Keratinocyte (primary cell): ENCODE results near the gene ZNF570. TPM values are rescaled to one million over a fixed set of nuclear protein-coding genes. Genes with fewer than 3 reads are reported as not detected.

Experiments
- DNase-seq: peaks from one replicate; pipeline ENCODE4 v3.0.0-alpha.2; 2011; ENCODE audit warnings: low read depth, missing footprints, low spot score
- FAIRE-seq: peaks from 2 replicates; lab custom pipeline; 2011; peaks lifted over from hg19 to GRCh38; lab: Jason Lieb, UNC
- H2AFZ ChIP-seq: 2 replicates; pipeline ENCODE4 v1.6.0; 2012; ENCODE audit warnings: low read length, control low read depth, inconsistent platforms; ENCODE audit not compliant: control insufficient read depth
- H3K27ac ChIP-seq: 2 replicates; pipeline ENCODE4 v1.5.1; 2011; ENCODE audit warnings: low read length; ENCODE audit not compliant: control insufficient read depth, insufficient read depth
- H3K27me3 ChIP-seq: 3 replicates; pipeline ENCODE4 v1.6.0; 2011; ENCODE audit warnings: low read length; ENCODE audit not compliant: control insufficient read depth, insufficient read depth; ENCODE audit errors: extremely low read depth
- H3K36me3 ChIP-seq, 2 experiments: 2 replicates in 1 of 2; 3 replicates in 1 of 2; pipeline ENCODE4 v1.5.1; 2011; ENCODE audit warnings: low read length in 2 of 2, mild to moderate bottlenecking in 1 of 2; ENCODE audit not compliant: control insufficient read depth in 2 of 2, insufficient read depth in 2 of 2; ENCODE audit errors: extremely low read depth in 1 of 2
- H3K4me1 ChIP-seq: 3 replicates; pipeline ENCODE4 v1.5.1; 2011; ENCODE audit warnings: low read length; ENCODE audit not compliant: control insufficient read depth, insufficient read depth; ENCODE audit errors: extremely low read depth
- H3K4me2 ChIP-seq: 3 replicates; pipeline ENCODE4 v1.6.0; 2011; ENCODE audit warnings: low read depth, low read length; ENCODE audit not compliant: control insufficient read depth, insufficient read depth; ENCODE audit errors: extremely low read depth
- H3K4me3 ChIP-seq, 3 experiments: fragments of 200-600 bp in 1 of 3; sonication (generic) in 1 of 3; 2 replicates in 2 of 3; 3 replicates in 1 of 3; pipeline ENCODE4 v1.5.1; 2011 to 2016; ENCODE audit warnings: low read length in 3 of 3, mild to moderate bottlenecking in 3 of 3, control low read depth in 2 of 3, inconsistent platforms in 1 of 3, low read depth in 1 of 3, mixed read lengths in 1 of 3, mixed run types in 1 of 3, moderate library complexity in 1 of 3; ENCODE audit not compliant: control insufficient read depth in 2 of 3, insufficient read depth in 2 of 3; ENCODE audit errors: extremely low read depth in 1 of 3
- H3K79me2 ChIP-seq: 2 replicates; pipeline ENCODE4 v1.6.0; 2012; ENCODE audit warnings: low read length; ENCODE audit not compliant: control insufficient read depth, insufficient read depth
- H3K9ac ChIP-seq: 3 replicates; pipeline ENCODE4 v1.6.0; 2011; ENCODE audit warnings: low read length; ENCODE audit not compliant: control insufficient read depth, insufficient read depth; ENCODE audit errors: extremely low read depth
- H3K9me1 ChIP-seq: 3 replicates; pipeline ENCODE4 v1.6.0; 2011; ENCODE audit warnings: low read length; ENCODE audit not compliant: control insufficient read depth, insufficient read depth; ENCODE audit errors: extremely low read depth
- H3K9me3 ChIP-seq: 2 replicates; pipeline ENCODE4 v1.5.1; 2012; ENCODE audit warnings: low read depth, low read length; ENCODE audit not compliant: control insufficient read depth
- H4K20me1 ChIP-seq: 3 replicates; pipeline ENCODE4 v1.6.0; 2011; ENCODE audit warnings: low read length; ENCODE audit not compliant: control insufficient read depth, insufficient read depth; ENCODE audit errors: extremely low read depth
- CTCF ChIP-seq, 3 experiments: IDR thresholded peaks in 1 of 3; conservative IDR thresholded peaks in 1 of 3; optimal IDR thresholded peaks in 1 of 3; 2 replicates in 2 of 3; 3 replicates in 1 of 3; pipeline versions ENCODE3 to v1.5.1; 2011; ENCODE audit warnings: low read length in 3 of 3, mild to moderate bottlenecking in 3 of 3, moderate library complexity in 2 of 3, control low read depth in 1 of 3, inconsistent platforms in 1 of 3; ENCODE audit not compliant: insufficient read depth in 2 of 3; ENCODE audit errors: extremely low read depth in 1 of 3
- EZH2 ChIP-seq: IDR thresholded peaks from one replicate; pipeline ENCODE4 v1.6.1; 2012; ENCODE audit warnings: inconsistent platforms, mild to moderate bottlenecking, low read length, moderate library complexity
- dilution Hi-C: fragments of 300-500 bp; cut with MboI; formaldehyde crosslinking; loops from one replicate; pipeline ENCODE4 v1.7.0; 2020; ENCODE audit warnings: low sequenced_read_pairs; ENCODE audit not compliant: extremely low pct_ligation_motif_present
- polyA plus RNA-seq, 5 experiments: library from polyadenylated mRNA; depleted of rRNA in 3 of 5; stranded (reverse) in 3 of 5; stranded (forward) in 1 of 5; unstranded in 1 of 5; fragments of >200 nt; gene quantifications; 1 replicate in 1 of 5; 2 replicates in 3 of 5; 3 replicates in 1 of 5; pipeline versions ENCODE4 v1.2.1 to v1.2.3, GENCODE V29; 2011 to 2012; ENCODE audit warnings: missing spikeins in 2 of 5, low read depth in 1 of 5, low replicate concordance in 1 of 5

ZNF570 gene
- polyA plus RNA-seq, 1 donor (not counting 4 experiments of a cell fraction or from before 2014, with no cell fraction given), result 2.9 TPM

- no peaks in the 10 kb centered on the region for H3K9me1 ChIP-seq
- dilution Hi-C loops, result no loop called here
- DNase-seq (no peak), FAIRE-seq (no peak)
- peak overlapping the region; percentile 81 to 91 (median 88) for H3K4me3 ChIP-seq
- peaks cover 6% of the 10 kb centered on the region for H3K4me1 ChIP-seq
- peak overlapping the region; percentile 78 for H3K4me2 ChIP-seq
- peaks cover 5% of the 10 kb centered on the region for H3K79me2 ChIP-seq
- peaks cover 0 to 4% of the 10 kb centered on the region in 2 experiments for H3K36me3 ChIP-seq
- peak overlapping the region; percentile 29 for H3K27ac ChIP-seq
- H4K20me1 ChIP-seq, result no peaks in the 10 kb centered on the region
- no peaks in the 10 kb centered on the region for H3K27me3 ChIP-seq
- peak overlapping the region; percentile 98 for H2AFZ ChIP-seq
- H3K9me3 ChIP-seq, result no peaks in the 10 kb centered on the region
- H3K9ac ChIP-seq, result peak overlapping the region; percentile 73
- no peak for TF ChIP-seq CTCF (optimal IDR thresholded peaks at IDR 0.05 in 1 of 3, IDR thresholded peaks at IDR 0.05 in 1 of 3, conservative IDR thresholded peaks at IDR 0.05 in 1 of 3; ENCODE audit: extremely low read depth in 1 of 3, insufficient read depth in 2 of 3, low read length in 3 of 3)
- TF ChIP-seq EZH2, result no peak
Observed at GRCh38 chr19:37466277-37466797, 2.8 kb upstream of the ZNF570 start.

GRCh38 chr19:37466798-37467607 lies 2.2 kb upstream of the ZNF570 start, which contains the start of gene ZNF569:
ZNF569 (minus strand) TSS chr19:37467444; CDS start chr19:37444921, 22,523 bp downstream.
- Histone ChIP-seq H2AFZ (peak within 1 kb of the TSS; percentile 98), H3K4me2 (peak within 1 kb of the TSS; percentile 78), H3K9me1 (no peaks in the 10 kb centered on the region), H3K79me2 (peaks cover 5% of the 10 kb centered on the region), H3K27ac (peak within 1 kb of the TSS; percentile 29), H3K4me3 (peak within 1 kb of the TSS; percentile 81 to 91 (median 88)), H3K4me1 (peaks cover 6% of the 10 kb centered on the region), H3K9me3 (no peaks in the 10 kb centered on the region), H4K20me1 (no peaks in the 10 kb centered on the region), H3K27me3 (no peaks in the 10 kb centered on the region), H3K9ac (peak within 1 kb of the TSS; percentile 73), H3K36me3 (peaks cover 0 to 4% of the 10 kb centered on the region in 2 experiments)
- dilution Hi-C loops, result no loop called here
- peak; percentile 79 for FAIRE-seq
- peak; percentile 57 for DNase-seq
- TF ChIP-seq EZH2, result no peak
- peak in 1 of 3 experiments; percentile 0 for TF ChIP-seq CTCF (optimal IDR thresholded peaks at IDR 0.05 in 1 of 3, IDR thresholded peaks at IDR 0.05 in 1 of 3, conservative IDR thresholded peaks at IDR 0.05 in 1 of 3; ENCODE audit: extremely low read depth in 1 of 3, insufficient read depth in 2 of 3, low read length in 3 of 3)
